D721Med (cell line): ENCODE measurements around the gene FAM136A.
A peak's percentile ranks its signal among the peaks of the same experiment; 100 is the strongest.
"Not testable (repeated sequence)": the region's sequence is repeated elsewhere in the genome, so short reads cannot be mapped to it uniquely, and the experiment has no call there.

ENCODE experiments used
- DNase-seq: peaks from one replicate; pipeline ENCODE4 v3.0.0; 2011; ENCODE audit warnings: low spot score; ENCODE audit not compliant: insufficient read length
- FAIRE-seq: peaks from 2 replicates; lab custom pipeline; 2011; peaks lifted over from hg19 to GRCh38; lab: Jason Lieb, UNC
- TF ChIP-seq, protein P1 (sequence below): IDR thresholded peaks from 2 replicates; pipeline ENCODE4 v1.5.1; 2012; ENCODE audit warnings: mild to moderate bottlenecking, control low read depth; ENCODE audit not compliant: insufficient read depth; ENCODE audit errors: missing control alignments

Gene FAM136A

DNA sequence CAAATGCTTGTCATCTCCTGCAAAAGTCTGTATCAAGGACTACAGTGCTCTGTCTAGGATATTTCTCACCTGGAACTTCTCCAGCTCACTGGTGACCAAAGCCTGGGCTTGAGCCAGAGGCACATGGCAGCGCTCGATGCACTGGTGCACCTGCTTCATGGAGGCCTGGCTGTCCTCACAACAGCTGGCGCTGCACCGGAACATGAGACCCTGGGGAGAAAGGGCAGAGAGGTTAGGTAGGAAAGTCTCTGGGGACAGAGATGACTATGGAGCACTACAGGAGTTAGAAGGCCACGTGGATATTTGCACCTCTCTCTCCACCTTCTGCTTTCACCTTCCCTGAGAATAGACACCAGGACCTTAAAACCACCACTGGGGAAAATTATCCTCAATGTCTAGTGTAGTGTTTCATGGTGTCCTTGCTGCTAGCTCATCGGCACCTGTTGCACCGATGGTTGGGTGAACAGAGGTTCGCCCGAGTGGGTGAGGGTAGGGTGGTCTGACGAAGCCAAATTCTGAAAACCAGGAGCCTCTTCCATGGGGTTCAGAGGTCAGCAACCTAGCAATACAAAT is 1.0 kb downstream of the FAM136A start:
- FAIRE-seq = no peak
- DNase-seq = no peak
- TF ChIP-seq, protein P1, sequence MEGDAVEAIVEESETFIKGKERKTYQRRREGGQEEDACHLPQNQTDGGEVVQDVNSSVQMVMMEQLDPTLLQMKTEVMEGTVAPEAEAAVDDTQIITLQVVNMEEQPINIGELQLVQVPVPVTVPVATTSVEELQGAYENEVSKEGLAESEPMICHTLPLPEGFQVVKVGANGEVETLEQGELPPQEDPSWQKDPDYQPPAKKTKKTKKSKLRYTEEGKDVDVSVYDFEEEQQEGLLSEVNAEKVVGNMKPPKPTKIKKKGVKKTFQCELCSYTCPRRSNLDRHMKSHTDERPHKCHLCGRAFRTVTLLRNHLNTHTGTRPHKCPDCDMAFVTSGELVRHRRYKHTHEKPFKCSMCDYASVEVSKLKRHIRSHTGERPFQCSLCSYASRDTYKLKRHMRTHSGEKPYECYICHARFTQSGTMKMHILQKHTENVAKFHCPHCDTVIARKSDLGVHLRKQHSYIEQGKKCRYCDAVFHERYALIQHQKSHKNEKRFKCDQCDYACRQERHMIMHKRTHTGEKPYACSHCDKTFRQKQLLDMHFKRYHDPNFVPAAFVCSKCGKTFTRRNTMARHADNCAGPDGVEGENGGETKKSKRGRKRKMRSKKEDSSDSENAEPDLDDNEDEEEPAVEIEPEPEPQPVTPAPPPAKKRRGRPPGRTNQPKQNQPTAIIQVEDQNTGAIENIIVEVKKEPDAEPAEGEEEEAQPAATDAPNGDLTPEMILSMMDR = peak; percentile 12

DNA sequence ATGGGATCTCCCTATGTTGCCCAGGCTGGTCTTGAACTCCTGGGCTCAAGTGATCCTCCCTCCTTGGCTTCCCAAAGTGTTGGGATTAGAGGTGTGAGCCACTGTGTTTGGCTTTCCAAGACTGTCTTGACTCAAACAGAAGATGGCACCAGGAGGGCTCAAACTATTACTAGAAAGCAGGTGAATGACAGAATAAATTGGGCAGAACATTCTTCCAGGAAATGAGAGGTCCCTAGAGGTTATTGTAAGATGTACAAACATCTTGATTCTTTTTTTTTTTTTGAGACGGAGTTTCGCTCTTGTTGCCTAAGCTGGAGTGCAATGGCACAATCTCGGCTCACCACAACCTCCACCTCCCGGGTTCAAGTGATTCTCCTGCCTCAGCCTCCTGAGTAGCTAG is 4.0 kb downstream of the FAM136A start:
- FAIRE-seq = not testable (repeated sequence)

DNA sequence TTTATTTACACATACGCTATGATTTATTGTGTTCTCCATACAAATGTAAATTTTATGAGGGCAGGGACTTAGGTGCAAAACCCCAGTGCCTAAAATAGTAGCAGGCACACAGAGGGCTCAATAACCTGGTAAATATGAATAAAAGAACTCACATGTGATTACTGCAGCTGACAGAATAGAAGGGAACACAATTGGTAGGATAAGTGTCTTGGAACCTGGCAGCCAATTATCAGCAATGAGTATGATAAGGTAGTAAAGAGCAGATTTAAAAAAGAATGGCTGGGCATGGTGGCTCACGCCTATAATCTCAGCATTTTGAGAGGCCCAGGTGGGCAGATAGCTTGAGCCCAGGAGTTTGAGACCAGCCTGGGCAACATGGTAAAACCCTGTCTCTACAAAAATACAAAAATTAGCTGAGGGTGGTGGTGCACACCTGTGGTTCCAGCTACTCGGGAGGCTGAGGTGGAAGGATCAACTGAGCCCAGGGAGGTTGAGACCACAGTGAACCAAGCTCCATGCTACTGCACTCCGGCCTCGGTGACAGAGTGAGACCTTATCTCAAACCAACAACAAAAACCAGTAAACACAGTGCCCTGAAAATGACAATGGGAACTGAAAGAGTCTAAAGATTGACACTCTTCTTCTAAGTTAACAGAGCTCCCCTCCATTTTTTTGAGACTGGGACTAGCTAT is 18.2 kb downstream of the FAM136A start:
- no peak for FAIRE-seq
- TF ChIP-seq, protein P1 = no peak
- no peak for DNase-seq

More for the DNA sequence above, 4.0 kb downstream of the FAM136A start:
- not testable (repeated sequence) for DNase-seq

DNA sequence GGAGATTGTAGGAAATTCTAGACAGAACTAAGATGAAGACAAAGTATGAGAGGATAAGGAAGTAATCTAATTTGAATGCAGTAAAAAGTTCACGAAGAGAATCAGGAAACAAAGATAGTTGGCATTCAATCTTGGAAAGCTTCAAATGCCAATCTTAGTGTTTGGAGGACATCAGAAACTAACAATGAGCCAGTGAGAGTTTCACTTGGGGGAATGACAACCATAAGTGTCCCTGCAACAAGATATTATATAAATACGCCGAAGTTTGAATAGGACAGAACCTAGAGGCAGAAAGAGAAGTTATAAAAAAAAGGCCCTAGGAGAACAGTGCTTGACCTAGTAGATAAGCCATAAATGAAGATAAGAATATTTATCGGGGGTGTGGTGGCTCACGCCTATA is 19.4 kb downstream of the FAM136A start:
- FAIRE-seq (no peak), DNase-seq (no peak)
- TF ChIP-seq, protein P1 = no peak

DNA sequence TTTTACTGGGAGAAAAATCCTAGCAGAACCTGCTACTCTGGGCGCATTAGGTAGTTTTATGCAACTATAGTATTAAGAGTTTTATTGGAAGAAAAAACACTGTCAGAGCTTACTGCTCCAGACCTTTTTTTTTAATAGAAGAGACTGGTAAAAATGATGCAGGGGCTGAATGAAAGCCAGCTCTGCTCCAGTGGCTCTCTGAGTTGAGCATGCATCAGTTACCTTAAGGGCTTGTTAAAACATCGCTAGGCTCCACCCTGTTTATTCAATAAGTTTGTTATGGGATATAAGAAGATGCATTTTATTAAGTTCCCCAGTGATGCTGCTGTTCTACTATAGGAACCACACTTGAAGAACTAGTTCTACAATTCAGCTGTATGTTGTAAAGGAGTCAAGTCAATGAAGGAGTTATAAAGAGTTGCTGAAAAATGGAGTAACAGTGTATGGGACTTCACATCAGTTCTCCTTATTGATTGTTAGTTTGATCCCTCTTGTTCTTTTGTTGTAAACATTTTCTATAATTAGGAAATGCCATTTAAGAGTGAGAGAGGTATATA is 21.5 kb downstream of the FAM136A start:
- DNase-seq (no peak), FAIRE-seq (no peak)
- TF ChIP-seq, protein P1 = no peak

DNA sequence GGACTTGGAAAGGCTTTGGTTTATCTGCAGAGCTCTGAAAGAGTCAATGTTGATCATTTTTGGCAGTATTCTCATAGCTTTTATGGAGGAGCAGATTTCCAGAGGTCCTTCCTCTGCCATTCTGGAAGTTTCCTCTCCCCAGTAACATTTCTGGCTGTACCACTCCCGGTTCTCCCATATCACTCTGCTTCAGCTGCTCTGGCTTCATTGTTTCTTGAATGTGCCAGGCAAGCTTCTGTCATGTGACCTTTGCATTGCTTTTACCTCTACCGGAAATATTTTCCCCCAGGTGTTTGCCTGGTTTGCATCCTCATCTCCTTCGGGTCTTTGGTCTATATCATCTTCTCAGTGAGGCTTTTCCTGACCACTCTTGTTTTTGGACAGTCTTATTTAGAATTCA is 31.5 kb downstream of the FAM136A start:
- no peak for FAIRE-seq
- DNase-seq = no peak
- TF ChIP-seq, protein P1 = no peak

DNA sequence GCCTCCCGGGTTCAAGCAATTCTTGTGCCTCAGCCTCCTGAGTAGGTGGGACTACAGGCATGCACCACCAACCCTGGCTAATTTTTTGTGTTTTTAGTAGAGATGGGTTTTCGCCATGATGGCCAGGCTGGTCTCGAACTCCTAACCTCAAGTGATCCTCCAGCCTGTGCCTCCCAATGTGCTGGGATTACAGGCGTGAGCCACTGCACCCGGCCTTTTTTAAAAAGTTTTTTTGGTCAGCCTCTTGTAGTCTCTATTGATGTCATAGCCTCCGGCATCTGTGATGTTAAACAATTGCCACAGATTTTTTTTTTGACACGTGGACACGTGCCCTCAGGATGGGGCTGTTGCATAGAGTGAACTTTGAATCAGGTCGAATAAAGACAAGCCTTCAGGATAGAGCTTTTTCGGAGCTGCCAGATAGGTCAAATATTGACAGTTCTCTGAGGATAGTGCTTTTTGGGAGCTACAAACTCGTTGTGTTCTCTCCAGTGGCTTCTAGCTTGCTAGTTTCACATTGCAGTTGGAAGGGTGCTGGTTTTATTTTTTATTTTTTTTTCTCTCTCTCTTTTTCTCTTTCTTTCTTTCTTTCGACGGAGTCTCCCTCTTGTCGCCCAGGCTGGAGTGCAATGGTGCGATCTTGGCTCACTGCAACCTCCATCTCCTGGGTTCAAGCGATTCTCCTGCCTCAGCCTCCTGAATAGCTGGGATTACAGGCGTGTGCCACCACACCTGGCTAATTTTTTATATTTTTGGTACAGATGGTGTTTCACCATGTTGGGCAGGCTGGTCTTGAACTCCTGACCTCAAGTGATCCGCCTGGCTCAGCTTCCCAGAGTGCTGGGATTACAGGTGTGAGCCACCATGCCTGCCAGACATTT is 32.2 kb downstream of the FAM136A start:
- not testable (repeated sequence) for DNase-seq, FAIRE-seq

DNA sequence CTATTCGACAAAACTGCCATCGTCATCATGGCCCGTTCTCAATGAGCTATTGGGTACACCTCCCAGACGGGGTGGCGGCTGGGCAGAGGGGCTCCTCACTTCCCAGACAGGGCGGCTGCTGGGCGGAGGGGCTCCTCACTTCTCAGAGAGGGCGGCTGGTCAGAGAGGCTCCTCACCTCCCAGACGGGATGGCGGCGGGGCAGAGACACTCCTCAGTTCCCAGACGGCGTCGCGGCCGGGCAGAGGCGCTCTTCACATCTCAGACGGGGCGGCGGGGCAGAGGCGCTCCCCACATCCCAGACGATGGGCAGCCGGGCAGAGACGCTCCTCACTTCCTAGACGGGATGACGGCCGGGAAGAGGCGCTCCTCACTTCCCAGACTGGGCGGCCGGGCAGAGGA is 34.9 kb downstream of the FAM136A start:
- FAIRE-seq = not testable (repeated sequence)

More for the DNA sequence above, 34.9 kb downstream of the FAM136A start:
- DNase-seq = not testable (repeated sequence)
